Breast epithelium (tissue), 3 donors: ENCODE results near the gene BBX.

ENCODE experiments used
- POLR2A ChIP-seq: fragments of 450-650 bp; IDR thresholded peaks from one replicate; pipeline ENCODE4 v1.6.1; 2016; ENCODE audit warnings: antibody characterized with exemption, mild to moderate bottlenecking, moderate library complexity
- TF ChIP-seq, protein P1 (sequence below), 3 donors: fragments of 450-650 bp; IDR thresholded peaks; one replicate each; pipeline ENCODE4 v1.5.1; 2016 to 2017; ENCODE audit warnings: antibody characterized with exemption in 3 of 3, mild to moderate bottlenecking in 3 of 3, moderate library complexity in 3 of 3

GRCh38 chr3:107752202-107752990, 229.6 kb downstream of the BBX start:
- TF ChIP-seq, protein P1, sequence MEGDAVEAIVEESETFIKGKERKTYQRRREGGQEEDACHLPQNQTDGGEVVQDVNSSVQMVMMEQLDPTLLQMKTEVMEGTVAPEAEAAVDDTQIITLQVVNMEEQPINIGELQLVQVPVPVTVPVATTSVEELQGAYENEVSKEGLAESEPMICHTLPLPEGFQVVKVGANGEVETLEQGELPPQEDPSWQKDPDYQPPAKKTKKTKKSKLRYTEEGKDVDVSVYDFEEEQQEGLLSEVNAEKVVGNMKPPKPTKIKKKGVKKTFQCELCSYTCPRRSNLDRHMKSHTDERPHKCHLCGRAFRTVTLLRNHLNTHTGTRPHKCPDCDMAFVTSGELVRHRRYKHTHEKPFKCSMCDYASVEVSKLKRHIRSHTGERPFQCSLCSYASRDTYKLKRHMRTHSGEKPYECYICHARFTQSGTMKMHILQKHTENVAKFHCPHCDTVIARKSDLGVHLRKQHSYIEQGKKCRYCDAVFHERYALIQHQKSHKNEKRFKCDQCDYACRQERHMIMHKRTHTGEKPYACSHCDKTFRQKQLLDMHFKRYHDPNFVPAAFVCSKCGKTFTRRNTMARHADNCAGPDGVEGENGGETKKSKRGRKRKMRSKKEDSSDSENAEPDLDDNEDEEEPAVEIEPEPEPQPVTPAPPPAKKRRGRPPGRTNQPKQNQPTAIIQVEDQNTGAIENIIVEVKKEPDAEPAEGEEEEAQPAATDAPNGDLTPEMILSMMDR (IDR thresholded peaks at IDR 0.05), result no peak
- no peak for TF ChIP-seq POLR2A
